Kidney (tissue), 14 donors: Measurements from ENCODE around the gene LCN6. TPM values are rescaled to one million over a fixed set of nuclear protein-coding genes. Genes with fewer than 3 reads are reported as not detected.
A peak's percentile ranks its signal among the peaks of the same experiment; 100 is the strongest.

Experiments used
- DNase-seq, 5 donors: peaks; one replicate each; pipeline ENCODE4 v3.0.0-alpha.2; 2013 to 2020
- FAIRE-seq: peaks from 2 replicates; lab custom pipeline; 2012; peaks lifted over from hg19 to GRCh38; lab: Jason Lieb, UNC
- H3K27ac ChIP-seq, 2 donors: one replicate each; pipeline ENCODE4 v1.7.0; 2013; ENCODE audit warnings: low read depth in 2 of 2, low read length in 2 of 2, inconsistent platforms in 1 of 2
- H3K27me3 ChIP-seq: one replicate; pipeline ENCODE4 v1.7.1; 2013; ENCODE audit warnings: low read length, inconsistent platforms; ENCODE audit not compliant: control insufficient read depth, insufficient read depth
- H3K36me3 ChIP-seq, 3 donors: one replicate each; pipeline versions ENCODE4 v1.7.0 to v1.7.1; 2013; ENCODE audit warnings: low read length in 3 of 3, control low read depth in 1 of 3, inconsistent platforms in 1 of 3; ENCODE audit not compliant: insufficient read depth in 3 of 3, control insufficient read depth in 2 of 3
- H3K4me1 ChIP-seq, 3 donors: one replicate each; pipeline versions ENCODE4 v1.7.0 to v1.7.1; 2013; ENCODE audit warnings: low read length in 3 of 3, inconsistent platforms in 1 of 3, low read depth in 1 of 3; ENCODE audit not compliant: control insufficient read depth in 2 of 3, insufficient read depth in 2 of 3
- H3K4me3 ChIP-seq, 3 donors: one replicate each; pipeline versions ENCODE4 v1.7.0 to v1.8.1; 2013; ENCODE audit warnings: low read length in 3 of 3, control low read depth in 1 of 3, inconsistent platforms in 1 of 3
- H3K9ac ChIP-seq, 3 donors: one replicate each; pipeline versions ENCODE4 v1.7.0 to v1.7.1; 2013; ENCODE audit warnings: low read length in 3 of 3, control low read depth in 1 of 3, inconsistent platforms in 1 of 3
- H3K9me3 ChIP-seq, 3 donors: one replicate each; pipeline versions ENCODE4 v1.7.0 to v1.7.1; 2013; ENCODE audit warnings: low read length in 3 of 3, control low read depth in 1 of 3, inconsistent platforms in 1 of 3; ENCODE audit not compliant: control insufficient read depth in 2 of 3, insufficient read depth in 1 of 3
- intact Hi-C: fragments of 100-400 bp; cut with DNase I; formaldehyde crosslinking; loops from one replicate; pipeline ENCODE4 v1.11.1; 2022
- polyA plus RNA-seq: library from polyadenylated mRNA; stranded (reverse); fragments of 350-450 nt; fragmentation: Illumina TruSeq; extraction: RNeasy Lipid Tissue Mini Kit (QIAGEN cat#74804); gene quantifications from one replicate; pipeline ENCODE4 v1.2.3, GENCODE V29; 2014; ENCODE audit warnings: low read depth, low replicate concordance; ENCODE audit not compliant: insufficient read depth
- total RNA-seq: library from RNA; stranded (reverse); fragmentation: NEBNext Ultra II Directional; extraction: Animal tissue kit (Norgen Biotek cat#: 25700); gene quantifications from one replicate; pipeline ENCODE4 v1.2.1, GENCODE V29; 2021
- TF ChIP-seq, protein P1 (sequence below): IDR thresholded peaks from 3 replicates; pipeline ENCODE4 v1.5.1; 2012; ENCODE audit warnings: mild to moderate bottlenecking, moderate library complexity, borderline replicate concordance; ENCODE audit not compliant: insufficient read depth; ENCODE audit errors: extremely low read depth
- donor health status: control.
- donor health status: control.
- donor health status: control.
- donor health status: control.
- donor health status: control.
- donor health status: DM: yes; HTN: yes; CAD: no.
- donor health status: Normal renal cell carcinoma (clear cell type).

Gene LCN6
- total and polyA plus RNA-seq, 2 donors from 2014 or later: 16.0 TPM; not detected in 1

DNA sequence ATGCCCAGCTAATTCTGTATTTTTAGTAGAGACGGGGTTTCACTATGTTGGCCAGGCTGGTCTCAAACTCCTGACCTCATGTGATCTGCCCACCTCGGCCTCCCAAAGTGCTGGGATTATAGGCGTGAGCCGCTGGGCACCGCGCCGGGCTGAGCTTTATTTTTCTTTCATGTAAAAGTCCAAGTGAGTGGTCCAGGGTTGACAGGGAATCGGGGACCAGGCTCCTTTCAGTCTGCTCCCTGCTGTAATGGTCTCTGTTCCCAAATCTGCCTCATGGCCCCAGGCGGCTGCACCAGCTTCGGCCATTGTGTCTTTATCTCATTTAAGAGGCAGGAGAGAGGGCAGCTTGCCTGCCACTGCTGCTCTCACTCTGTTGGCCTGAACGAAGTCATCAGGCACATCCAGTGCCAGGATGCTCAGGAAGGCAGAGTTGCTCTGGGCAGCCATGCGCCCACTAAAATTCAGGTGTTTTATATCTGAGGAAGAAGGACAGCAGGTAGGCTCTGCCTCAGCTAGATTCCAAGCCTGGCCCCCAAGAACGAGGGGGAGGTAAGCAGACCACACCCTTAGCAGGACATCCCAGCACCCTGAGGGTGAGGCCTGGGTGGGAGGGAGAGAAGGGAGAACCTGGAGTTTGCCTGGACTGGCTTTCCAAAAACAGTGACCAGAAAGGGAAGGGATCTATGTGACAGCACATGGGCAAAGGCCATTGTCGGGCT lies 46.1 kb upstream of the LCN6 start:
- DNase-seq: peak in 1 of 5 donors; percentile 68
- no peak overlapping the region for H3K4me3 ChIP-seq
- TF ChIP-seq, protein P1, sequence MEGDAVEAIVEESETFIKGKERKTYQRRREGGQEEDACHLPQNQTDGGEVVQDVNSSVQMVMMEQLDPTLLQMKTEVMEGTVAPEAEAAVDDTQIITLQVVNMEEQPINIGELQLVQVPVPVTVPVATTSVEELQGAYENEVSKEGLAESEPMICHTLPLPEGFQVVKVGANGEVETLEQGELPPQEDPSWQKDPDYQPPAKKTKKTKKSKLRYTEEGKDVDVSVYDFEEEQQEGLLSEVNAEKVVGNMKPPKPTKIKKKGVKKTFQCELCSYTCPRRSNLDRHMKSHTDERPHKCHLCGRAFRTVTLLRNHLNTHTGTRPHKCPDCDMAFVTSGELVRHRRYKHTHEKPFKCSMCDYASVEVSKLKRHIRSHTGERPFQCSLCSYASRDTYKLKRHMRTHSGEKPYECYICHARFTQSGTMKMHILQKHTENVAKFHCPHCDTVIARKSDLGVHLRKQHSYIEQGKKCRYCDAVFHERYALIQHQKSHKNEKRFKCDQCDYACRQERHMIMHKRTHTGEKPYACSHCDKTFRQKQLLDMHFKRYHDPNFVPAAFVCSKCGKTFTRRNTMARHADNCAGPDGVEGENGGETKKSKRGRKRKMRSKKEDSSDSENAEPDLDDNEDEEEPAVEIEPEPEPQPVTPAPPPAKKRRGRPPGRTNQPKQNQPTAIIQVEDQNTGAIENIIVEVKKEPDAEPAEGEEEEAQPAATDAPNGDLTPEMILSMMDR: no peak
- H3K27me3 ChIP-seq: no peaks in the 10 kb centered on the region
- intact Hi-C loops: loop anchor here (10.0 kb wide), 1 partner anchor 150 kb away; the partner anchor contains the start of genes C8G and FBXW5
- H3K9ac ChIP-seq: no peak overlapping the region
- peaks cover 0 to 3% (median 3%) of the 10 kb centered on the region in 3 donors for H3K36me3 ChIP-seq
- H3K4me1 ChIP-seq: peaks cover 6 to 26% (median 6%) of the 10 kb centered on the region in 3 donors
- H3K27ac ChIP-seq: no peak overlapping the region
- FAIRE-seq: no peak
- H3K9me3 ChIP-seq: no peaks in the 10 kb centered on the region

DNA sequence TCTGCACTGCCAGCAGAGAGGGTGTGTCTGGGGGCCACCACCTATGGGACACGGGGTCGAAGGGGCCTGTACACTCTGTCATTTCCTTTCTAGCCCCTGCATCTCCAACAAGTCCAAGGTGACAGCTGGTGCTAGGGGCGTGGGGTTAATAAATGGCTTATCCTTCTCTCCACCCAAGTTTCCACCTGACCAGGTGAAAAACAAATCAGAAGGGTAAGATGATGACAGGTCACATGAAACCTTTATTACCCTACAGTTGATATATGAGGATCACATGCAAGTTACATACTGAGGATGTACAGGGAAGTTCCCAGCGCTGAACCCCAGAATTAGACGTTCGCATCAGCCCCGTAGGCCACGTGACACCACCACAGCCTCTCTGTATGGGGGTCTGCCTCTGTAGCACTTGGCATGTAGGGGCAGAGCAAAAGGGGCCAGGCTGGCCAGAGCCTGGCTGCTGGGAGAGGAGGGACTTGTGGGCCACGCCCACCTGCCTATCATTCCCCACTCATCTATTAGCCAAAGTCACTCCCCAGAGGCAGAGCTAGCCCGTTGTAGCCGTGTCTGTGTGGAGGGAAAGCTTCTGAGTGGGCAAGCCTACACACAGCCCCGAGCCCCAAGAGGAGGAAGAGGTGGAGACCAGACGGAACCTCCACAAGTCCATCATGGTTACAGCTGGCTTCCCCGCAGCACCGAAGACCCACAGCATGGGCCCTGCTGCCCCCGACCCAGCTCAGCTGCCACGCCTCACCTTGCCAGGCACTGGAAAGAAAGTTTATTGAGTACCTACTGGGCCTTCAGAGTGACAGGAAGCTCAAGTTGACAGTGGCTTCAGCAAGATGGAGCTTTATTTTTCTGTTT lies 45.0 kb upstream of the LCN6 start:
- intact Hi-C loops: loop anchor here (10.0 kb wide), 1 partner anchor 151 kb away; the partner anchor contains the start of genes C8G and FBXW5

GRCh38 chr9:136792321-136793085 lies 44.2 kb upstream of the LCN6 start:
- Histone ChIP-seq H3K4me1 (peaks cover 6 to 20% (median 6%) of the 10 kb centered on the region in 3 donors), H3K9ac (peak overlapping the region in 1 of 3 donors; percentile 85), H3K27me3 (no peaks in the 10 kb centered on the region), H3K36me3 (peaks cover 0 to 3% (median 3%) of the 10 kb centered on the region in 3 donors), H3K27ac (peak overlapping the region; percentile 95 to 97), H3K9me3 (no peaks in the 10 kb centered on the region), H3K4me3 (peak overlapping the region in 1 of 3 donors; percentile 87)
- intact Hi-C loops: loop anchor here (10.0 kb wide), 1 partner anchor 152 kb away; the partner anchor contains the start of genes C8G and FBXW5
- TF ChIP-seq, protein P1: no peak
- FAIRE-seq (no peak), DNase-seq (peak in 2 of 5 donors; percentile 72 to 81)

More for the DNA sequence above, 45.0 kb upstream of the LCN6 start:
- Histone ChIP-seq H3K9me3 (no peaks in the 10 kb centered on the region), H3K27me3 (no peaks in the 10 kb centered on the region), H3K4me1 (peaks cover 6 to 20% (median 6%) of the 10 kb centered on the region in 3 donors), H3K9ac (no peak overlapping the region), H3K4me3 (no peak overlapping the region), H3K27ac (no peak overlapping the region), H3K36me3 (peaks cover 0 to 3% (median 3%) of the 10 kb centered on the region in 3 donors)
- DNase-seq (peak in 1 of 5 donors; percentile 75), FAIRE-seq (no peak)
- TF ChIP-seq, protein P1: no peak
